ENCODE results near the gene CDSN.

Gene CDSN

DNA sequence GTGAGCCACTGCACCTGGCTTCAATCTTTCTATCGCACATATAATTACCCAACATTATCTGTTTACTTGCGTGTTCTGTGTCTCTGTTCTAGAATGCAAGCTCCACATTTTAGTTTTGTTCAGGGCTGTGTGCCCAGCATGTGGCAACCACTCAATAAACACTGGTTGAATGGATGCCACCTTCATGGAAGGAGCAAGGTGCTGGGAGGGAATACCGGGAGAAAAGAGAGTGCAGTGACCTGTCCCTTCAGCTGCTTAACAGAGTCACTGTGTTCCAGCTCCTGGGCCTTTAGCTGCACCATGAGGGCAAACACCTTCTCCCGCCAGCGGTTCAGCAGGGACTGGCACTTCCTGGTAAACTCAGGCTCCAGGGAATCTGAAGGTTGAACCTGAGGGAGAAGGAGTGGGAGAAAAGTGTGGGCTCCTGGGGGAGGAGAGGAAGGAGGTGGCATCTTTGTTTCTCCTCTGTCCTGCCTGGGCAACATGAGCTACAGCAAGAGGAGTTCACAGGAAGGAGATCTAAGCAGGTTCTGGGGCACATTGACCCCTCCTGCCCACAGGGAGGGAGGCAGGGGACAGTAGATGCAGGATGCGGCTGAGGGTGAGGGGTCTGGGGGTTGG, 29.7 kb upstream of the CDSN start:
- no peak overlapping the region for H3K27ac ChIP-seq
- no peak overlapping the region for H3K4me3 ChIP-seq

DNA sequence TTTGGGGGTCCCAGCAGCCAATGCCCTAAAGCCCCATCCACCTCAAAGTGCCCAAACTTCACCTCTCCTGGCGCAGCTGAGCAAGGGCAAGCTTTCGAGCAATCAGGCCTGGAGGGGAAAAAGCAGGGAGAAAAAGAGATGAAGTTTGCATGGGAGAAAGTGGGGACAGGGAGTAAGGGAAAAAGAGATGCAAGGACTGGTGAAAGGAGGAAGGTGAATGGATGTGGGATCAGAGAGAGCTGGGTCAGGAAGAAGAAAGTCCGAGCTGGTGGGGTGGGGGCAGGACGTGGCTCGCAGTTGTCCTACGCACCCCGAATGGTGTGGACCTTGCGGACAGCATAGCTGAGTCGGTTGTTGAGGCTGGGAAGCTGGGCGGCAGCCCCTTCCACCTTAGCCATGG, 25.1 kb upstream of the CDSN start:
- no peak overlapping the region for H3K4me3 ChIP-seq

DNA sequence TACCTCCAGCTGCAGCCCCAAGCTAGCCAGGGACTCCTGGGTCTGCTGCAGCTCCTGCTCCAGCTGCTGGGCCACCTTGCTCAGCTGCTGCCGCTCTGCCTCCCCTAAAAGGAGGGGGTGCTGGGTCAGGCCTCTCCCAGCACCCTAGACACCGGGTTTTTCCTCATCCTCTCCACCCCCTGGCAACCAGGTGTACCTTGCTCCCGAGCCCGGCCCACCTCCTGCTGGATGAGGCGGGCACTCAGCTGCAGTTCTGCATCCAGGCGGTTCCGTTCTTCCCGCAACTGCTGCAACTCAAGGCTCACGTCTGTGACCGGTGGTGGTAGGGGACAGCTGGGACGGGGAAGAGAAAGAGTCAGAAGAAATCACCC, 24.7 kb upstream of the CDSN start:
- H3K27ac ChIP-seq: peak overlapping the region in 1 of 21 experiments; percentile 20
- no peak overlapping the region for H3K4me3 ChIP-seq

More for the DNA sequence above, 25.1 kb upstream of the CDSN start:
- no peak overlapping the region for H3K27ac ChIP-seq

DNA sequence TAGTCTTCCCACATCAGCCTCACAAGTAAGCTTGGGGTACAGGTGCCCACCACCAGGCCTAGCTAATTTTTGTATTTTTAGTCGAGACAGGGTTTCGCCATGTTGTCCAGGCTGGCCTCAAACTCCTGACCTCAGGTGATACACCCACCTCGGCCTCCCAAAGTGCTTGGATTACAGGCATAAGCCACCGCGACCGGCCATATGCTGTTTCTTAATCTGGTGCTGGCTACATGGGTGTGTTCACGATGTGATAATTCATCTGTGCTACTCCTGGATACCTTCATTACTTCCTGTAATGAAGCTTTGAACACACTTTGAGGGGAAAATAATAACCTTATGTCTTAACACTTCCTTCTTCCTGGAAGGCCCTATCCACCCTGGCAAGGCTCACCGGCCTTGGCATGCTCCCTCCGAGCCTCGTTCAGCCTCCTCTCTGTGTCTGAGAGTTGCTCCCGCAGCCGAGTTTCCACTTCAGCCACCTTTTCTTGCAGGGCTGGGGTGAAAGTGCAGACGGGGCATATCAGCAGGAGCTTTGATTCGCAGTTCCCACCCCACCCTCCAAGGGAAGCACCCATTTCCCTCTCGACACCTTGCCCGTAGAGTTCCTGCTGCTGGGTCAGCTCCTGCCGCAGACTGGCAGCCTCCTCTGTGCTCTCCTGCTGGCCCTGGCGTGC, 24.2 kb upstream of the CDSN start:
- no peak overlapping the region for H3K4me3 ChIP-seq
- peak overlapping the region in 1 of 21 experiments; percentile 20 for H3K27ac ChIP-seq

DNA sequence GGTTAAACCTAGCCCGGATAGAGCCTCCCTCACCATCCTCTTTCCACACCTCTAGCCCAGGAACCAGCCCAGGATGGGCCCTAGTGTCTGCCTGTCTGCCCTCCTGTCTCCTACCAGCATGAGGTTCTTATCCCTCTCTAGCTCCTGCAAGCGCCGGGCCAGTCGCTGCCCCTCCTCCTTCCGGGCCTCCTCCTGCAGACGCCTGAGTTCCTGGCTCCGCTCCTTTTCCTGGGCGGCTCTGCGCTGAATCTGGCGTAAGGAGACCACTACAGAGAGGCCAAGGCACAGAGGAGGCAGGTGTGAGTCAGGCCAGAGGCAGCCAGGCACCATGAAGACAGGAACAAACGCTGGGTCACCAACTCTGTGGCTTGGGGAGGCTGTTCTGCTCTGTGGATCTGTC, 22.9 kb upstream of the CDSN start:
- no peak overlapping the region for H3K4me3 ChIP-seq
- H3K27ac ChIP-seq: peak overlapping the region in 3 of 21 experiments; percentile 35 to 63 (median 52)

DNA sequence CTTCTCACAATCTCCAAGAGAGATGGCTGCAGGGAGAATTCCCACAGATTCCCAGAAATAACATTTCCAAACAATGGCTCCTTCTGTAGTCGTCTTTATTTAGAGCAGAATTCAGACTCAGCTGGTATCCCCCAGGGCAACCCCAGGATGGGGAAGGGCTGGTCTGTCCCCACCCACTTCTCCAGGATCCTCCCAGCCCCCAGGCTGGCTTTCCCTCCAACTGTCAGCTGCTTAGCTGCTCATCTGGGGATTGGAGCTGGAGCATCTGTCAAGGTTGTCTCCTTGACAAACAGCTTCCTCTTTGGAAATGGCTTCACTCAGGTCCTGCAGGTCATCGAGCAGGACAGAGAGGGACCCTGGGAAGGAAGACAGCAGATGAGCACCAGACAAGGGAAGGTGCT, 22.1 kb upstream of the CDSN start:
- peak overlapping the region in 3 of 21 experiments; percentile 12 to 55 (median 27) for H3K27ac ChIP-seq
- H3K4me3 ChIP-seq: no peak overlapping the region

DNA sequence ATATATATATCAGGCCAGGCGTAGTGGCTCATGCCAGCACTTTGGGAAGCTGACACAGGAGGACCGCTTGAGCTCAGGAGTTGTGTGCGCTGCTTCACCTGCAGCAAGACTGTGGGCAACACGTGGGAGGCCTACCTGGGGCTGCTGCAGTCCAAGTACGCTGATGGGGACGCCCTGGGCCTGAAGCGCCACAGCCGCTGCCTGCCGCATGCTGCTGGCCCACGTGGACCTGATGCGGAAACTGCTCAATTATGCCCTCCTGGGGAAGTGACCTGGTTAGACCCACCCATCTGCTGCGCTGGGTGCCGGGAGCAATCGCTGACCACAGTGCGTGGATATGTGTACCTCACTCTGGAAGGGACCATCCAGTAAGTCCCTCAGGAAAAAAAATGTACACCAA, 20.4 kb upstream of the CDSN start:
- no peak overlapping the region for H3K4me3 ChIP-seq
- H3K27ac ChIP-seq: no peak overlapping the region

DNA sequence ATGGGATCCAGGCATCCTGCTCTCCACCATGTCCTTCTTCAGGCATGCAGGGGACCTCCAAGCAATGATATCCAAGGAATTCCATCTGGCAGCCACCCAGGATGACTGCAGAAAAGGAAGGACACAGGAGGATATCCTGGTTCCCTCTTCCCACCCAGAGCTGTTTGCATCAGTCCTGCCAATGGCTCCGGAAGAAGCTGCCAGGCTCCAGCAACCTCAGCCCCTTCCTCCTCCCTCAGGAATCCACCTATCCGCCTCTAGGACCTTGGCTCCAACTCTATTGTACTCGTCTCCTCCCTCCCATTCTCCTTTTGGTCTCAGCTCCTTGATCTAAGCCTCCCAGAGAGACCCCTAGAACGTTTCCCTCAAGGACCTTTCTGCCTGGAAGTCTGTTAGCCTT, 19.4 kb upstream of the CDSN start:
- peak overlapping the region in 1 of 21 experiments; percentile 55 for H3K27ac ChIP-seq

DNA sequence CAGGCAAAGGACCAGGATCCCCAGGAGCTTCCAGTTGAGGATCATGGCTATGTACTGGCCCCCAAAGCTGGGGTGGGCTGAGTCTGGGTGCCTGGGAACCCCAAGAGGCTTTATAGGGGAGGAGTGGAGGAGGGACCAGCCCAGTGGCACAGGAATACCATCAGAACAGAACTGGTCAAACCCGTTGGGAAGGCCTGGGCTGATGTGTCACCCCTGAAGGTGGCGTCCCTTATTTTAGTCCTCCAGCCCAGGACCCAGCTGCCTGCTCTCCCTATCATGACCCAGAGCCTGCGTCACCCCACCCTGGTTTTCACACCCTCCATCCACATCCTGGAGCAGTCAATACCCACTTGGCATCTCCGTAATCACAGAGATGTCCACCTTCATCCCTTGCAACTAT, 18.7 kb upstream of the CDSN start, which contains the start of gene PSORS1C2:
Gene PSORS1C2, minus strand, starts transcription at position 85 of the 400 bp plus-strand sequence. Its CDS starts 40 bp downstream, at position 45.
- Histone ChIP-seq H3K4me3 (peak within 1 kb of the TSS in 1 of 7 experiments; percentile 27), H3K27ac (peak within 1 kb of the TSS in 5 of 21 experiments; percentile 8 to 55 (median 40))

More for the DNA sequence above, 19.4 kb upstream of the CDSN start:
- no peak overlapping the region for H3K4me3 ChIP-seq

DNA sequence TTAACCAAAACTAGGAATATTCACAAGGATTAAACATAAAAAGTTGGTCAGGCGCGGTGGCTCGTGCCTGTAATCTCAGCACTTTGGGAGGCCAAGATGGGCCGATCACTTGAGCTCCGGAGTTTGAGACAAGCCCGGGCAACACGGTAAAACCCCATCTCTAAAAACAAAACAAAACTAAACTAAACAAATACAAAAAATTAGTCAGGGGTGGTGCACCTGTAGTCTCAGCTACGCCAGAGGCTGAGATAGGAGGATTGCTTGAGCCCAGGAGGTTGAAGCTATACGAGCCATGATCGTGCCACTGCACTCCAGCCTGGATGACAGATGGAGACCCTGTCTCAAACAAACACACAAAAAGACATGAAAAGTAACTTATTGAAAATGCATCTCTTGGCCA, 15.5 kb upstream of the CDSN start:
- Histone ChIP-seq H3K27ac (no peak overlapping the region), H3K4me3 (no peak overlapping the region)

DNA sequence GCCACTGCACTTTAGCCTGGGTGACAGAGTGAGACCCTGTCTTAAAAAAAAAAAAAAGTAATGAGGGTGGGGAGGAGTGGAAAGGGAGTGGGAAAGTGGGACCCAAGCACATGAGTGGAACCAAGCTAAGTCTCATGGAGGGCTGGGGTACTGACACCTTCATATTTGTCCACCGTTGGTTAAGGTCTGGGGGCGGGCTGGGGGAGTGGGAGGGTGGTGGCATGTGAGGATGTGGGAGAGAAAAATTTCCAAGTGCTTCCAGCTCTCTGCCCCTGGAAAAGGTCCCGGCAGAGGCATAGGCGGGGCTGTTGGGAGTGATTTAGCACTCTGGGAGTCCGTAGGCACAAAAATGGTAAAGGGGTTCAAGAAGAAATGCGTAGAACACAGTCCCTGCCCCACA, 12.6 kb upstream of the CDSN start:
- Histone ChIP-seq H3K4me3 (no peak overlapping the region), H3K27ac (no peak overlapping the region)

DNA sequence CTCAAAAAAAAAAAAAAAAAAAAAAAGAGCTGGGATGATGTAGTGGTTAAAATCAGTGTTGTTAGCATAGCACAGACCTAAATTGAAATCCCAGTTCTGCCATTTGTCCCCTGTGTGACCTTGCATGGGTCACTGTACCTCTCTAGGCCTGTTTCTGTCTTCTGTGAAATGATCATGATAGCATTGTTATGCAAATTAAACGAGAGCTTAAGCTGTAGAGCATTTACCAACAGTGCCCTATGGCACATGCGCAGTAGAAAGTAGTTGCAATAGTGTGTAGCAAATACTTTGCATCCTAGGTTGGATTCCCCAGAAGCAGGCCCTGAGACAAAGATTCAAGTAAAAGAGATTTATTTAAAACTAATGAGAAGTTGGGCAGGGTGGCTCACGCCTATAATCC, 11.3 kb upstream of the CDSN start:
- H3K4me3 ChIP-seq: no peak overlapping the region

DNA sequence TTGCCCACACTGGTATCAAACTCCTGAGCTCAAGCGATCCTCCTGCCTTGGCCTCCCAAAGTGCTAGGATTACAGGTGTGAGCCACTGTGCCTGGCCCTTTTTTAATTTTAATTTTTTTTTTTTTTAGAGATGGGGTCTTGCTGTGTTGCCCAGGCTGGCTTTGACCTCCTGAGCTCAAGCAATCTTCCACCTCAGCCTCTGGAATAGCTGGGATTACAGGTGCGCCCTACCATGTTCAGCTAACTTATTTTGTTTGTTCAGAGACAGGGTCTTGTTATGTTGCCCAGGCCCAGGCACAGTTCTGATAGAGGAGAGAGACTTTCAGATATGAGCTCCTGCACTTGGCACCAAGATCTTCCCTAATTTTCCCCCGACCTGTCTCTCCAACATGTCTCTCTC, 10.5 kb upstream of the CDSN start:
- no peak overlapping the region for H3K4me3 ChIP-seq
- H3K27ac ChIP-seq: no peak overlapping the region

More for the DNA sequence above, 11.3 kb upstream of the CDSN start:
- H3K27ac ChIP-seq: no peak overlapping the region

DNA sequence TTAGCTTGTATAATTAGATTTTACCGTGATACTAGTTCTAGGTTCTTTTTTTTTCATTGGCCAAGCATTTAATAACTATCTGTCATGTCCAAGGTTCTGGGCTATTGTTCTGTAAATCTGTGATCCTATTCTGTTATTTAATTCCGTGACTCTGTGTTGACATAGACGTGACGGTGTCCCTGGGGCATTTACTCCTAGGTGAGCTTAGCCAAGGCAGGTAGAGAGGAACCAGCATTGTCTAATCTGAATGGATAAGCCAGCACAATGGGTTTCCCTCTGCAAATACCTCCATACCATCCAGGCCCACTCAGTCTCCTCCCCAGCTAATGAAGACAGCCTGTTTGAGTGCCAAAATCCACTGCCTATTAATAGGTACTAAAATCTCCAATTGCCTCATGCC, 8.9 kb upstream of the CDSN start:
- H3K27ac ChIP-seq: no peak overlapping the region
- no peak overlapping the region for H3K4me3 ChIP-seq

DNA sequence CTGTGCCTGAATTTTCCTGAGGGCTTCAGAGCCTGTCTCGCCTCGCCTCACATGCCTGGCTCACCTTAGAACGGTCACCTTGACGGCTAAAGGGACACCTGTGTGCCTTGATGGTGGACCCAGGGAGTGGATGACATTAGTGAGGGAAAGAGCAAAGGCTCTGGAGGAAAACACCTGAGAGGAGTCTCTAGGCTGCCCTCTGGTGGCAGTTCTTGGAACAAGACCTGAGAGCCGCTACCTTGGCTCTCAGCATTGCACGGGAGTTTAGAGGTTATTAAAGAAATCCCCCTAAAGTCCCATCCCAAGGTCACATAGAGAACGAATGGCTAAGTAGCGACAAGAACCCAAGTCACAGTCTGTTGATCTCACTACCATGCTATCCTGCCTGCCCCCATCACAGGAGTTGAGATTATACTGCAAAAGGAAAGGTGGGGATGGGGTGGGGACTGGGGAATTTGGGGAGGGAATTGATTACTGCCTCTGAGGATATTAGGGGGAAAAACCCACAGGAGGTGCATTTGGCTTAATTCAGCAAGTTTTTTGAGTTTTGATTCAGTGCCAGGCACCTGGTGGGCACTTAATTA, 7.9 kb upstream of the CDSN start:
- H3K27ac ChIP-seq: no peak overlapping the region

DNA sequence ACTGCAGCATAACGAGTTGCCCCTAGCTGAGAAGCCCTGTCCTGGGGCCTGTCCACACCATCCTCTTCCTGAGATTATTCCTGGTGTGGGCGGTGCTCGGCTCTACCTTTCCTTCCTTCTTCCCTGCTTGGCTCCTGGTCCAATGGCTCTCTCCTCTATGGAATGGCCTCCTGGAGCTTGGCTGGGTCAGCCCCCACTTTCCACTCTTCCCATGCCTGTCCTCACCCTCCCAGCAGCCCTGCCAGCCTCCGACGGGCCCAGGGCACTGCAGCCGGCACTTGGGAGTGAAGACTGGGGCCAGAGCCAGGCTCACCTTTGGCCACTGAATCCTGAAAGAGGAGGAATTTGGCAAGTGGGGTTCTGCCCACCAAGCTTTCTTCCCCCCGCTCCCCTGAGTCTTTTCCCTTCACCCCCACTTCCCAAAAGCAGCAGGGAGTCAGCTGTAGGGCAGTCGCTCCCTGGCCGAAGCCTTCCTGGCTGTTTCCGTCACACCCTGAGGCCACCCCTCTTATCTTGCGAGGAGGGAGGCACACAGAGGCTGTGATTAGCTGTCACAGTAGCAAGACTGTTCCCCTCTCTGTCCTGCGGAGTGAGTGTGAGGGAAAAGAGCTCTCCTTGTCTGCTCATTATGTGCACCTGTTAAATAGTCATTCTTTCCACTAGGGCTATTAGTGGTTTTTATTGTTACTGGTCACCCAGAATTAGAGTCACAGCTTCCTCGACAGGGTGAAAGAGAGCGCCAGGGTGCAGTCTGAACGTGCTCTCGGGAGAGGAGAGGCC, 6.3 kb upstream of the CDSN start:
- no peak overlapping the region for H3K4me3 ChIP-seq
- H3K27ac ChIP-seq: peak overlapping the region in 12 of 21 experiments; percentile 13 to 80 (median 59)

More for the DNA sequence above, 7.9 kb upstream of the CDSN start:
- no peak overlapping the region for H3K4me3 ChIP-seq

DNA sequence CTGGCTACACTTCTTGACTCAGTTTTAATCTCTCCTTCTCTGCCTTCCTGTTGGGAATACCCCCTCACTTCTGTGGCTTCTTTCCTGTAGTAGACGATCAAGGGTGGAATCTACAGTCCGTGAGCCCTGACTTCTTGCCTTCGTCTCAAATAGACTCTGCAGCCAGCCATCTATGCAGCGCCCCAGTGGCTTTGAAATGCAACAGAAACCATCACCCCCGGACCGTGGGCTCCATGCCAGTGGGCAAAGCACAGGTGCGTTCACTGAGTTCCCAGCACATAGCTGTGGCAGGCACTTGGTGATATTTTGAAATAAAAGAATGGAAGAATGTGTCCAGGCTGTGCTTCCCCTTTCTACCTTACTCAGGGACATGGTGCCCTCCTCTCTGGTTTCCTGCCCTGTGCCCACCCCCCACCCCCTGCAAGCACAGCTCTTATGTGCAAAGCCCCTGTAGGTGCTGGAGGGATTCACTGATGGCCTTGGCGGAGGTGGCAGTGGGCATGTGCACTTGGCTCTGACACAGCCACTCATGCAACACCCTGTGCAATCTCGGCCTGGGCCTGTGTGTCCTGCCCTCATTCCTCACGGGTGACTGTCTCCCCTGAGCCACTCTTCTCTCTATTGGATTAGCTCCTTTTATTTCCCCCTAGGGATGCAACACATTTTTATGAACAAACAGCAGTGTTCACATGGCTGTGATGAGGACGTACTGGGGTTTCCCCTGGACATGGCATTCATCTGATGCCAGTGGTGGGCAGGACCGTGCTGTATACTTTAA, 5.5 kb upstream of the CDSN start:
- Histone ChIP-seq H3K27ac (peak overlapping the region in 17 of 21 experiments; percentile 16 to 80 (median 61)), H3K4me3 (no peak overlapping the region)

DNA sequence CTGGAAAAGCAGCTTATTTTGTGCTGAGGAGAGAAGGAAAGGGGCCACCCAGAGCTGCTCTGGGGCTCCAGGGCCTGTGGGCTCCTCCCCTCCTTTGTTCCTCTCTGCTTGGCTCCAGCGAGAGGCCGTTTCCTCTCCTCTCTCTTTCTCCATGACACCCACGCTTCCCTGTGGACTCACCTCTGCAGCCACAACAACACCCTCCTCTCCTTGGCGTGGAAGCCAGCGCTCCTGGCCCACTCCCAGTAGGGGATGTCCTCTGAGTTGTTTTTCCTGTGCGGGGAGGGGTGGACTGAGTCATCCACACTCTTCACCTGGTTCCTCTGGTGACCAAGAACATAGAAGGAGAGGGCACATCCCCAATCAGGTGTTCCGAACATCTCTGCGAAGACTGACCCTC, 4.9 kb upstream of the CDSN start:
- no peak overlapping the region for H3K4me3 ChIP-seq
- H3K27ac ChIP-seq: peak overlapping the region in 12 of 21 experiments; percentile 16 to 80 (median 64)
